Spinal cord (tissue), 10 donors: Measurements from ENCODE around the gene MVP. TPM values are rescaled to one million over a fixed set of nuclear protein-coding genes. Genes with fewer than 3 reads are reported as not detected.

Experiments
- DNase-seq, 6 donors: peaks; one replicate each; pipeline versions ENCODE4 v3.0.0 to v3.0.0-alpha.2; 2013 to 2015; ENCODE audit warnings: low spot score in 6 of 6, low read depth in 4 of 6
- H3K27ac ChIP-seq: one replicate; pipeline ENCODE4 v1.5.1; 2013; ENCODE audit warnings: low read depth, low read length, control low read depth
- H3K27me3 ChIP-seq: one replicate; pipeline ENCODE4 v1.6.1; 2013; ENCODE audit warnings: low read length; ENCODE audit not compliant: control insufficient read depth, insufficient read depth
- H3K36me3 ChIP-seq: one replicate; pipeline ENCODE4 v1.6.1; 2013; ENCODE audit warnings: low read length; ENCODE audit not compliant: control insufficient read depth, insufficient read depth
- H3K4me1 ChIP-seq: one replicate; pipeline ENCODE4 v1.6.1; 2013; ENCODE audit warnings: low read length; ENCODE audit not compliant: control insufficient read depth, insufficient read depth
- H3K4me3 ChIP-seq: one replicate; pipeline ENCODE4 v1.5.1; 2013; ENCODE audit warnings: low read depth, low read length, control low read depth
- H3K9me3 ChIP-seq: one replicate; pipeline ENCODE4 v1.6.1; 2013; ENCODE audit warnings: low read length; ENCODE audit not compliant: control insufficient read depth, insufficient read depth
- WGBS: methylation state at CpG from one replicate; pipeline ENCODE4 v1.1.5; 2013; ENCODE audit warnings: missing lambda C conversion rate; ENCODE audit not compliant: insufficient coverage; 5-methylcytosine and 5-hydroxymethylcytosine counted together
- polyA plus RNA-seq, 2 donors: library from polyadenylated mRNA; unstranded; fragments of 120-200 nt; gene quantifications; one replicate each; pipeline ENCODE4 v1.2.1, GENCODE V29; 2013; ENCODE audit not compliant: insufficient read length in 2 of 2
- total RNA-seq, 2 donors: library from RNA; depleted of rRNA in 1 of 2; stranded (reverse); fragments of 120-200 nt in 1 of 2; fragments of >200 nt in 1 of 2; gene quantifications; one replicate each; pipeline versions ENCODE4 v1.2.3 to v1.2.4, GENCODE V29; 2013 to 2014
- donor health status: healthy.

The MVP gene
- total and polyA plus RNA-seq, 4 donors = 11.8 to 35.8 (median 17.6) TPM

DNA sequence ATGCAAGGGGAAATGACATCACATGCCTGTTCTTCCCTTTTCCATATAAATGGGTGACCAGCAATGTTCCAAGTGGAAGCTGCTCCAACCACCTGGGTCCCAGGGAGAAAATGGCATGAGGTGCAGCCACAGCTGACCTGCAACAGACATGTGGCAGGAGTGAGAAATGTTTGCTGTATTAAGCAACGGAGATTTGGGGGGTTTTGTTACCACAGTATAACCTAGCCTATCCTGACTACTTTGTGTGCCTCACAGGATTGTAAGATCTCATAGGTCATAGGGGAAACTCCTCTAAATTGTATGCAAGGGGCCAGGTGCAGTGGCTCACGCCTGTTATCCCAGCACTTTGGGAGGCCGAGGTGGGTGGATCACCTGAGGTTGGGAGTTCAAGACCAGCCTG lies 30.7 kb downstream of the MVP start:
- H3K36me3 ChIP-seq = peaks cover 7% of the 10 kb centered on the region

DNA sequence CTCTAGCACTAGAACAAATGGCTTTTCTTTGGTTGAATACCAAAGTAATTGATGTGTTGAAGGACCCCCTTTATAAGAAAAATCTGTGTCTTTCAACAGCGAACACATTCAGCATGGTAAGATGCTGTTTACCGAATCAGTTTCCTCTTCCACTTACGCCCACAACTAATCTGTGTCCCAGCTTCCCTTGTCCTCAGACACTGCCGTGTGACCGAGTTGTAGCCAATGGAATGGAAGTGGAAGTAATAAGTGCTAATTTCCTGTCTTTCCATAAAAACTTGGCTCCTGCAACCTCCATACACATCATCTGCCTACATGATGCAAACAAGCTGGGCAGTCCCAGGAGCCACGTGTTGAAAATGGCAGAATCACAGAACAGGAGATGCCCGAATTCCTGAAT lies 32.4 kb downstream of the MVP start:
- peak in 3 of 6 donors; percentile 7 to 53 (median 52) for DNase-seq
- no peaks in the 10 kb centered on the region for H3K4me1 ChIP-seq
- peaks cover 5% of the 10 kb centered on the region for H3K36me3 ChIP-seq
- WGBS = no CpG with 5 or more reads among the region's 7 CpGs
- peak overlapping the region; percentile 82 for H3K27ac ChIP-seq
- H3K9me3 ChIP-seq = no peaks in the 10 kb centered on the region
- no peaks in the 10 kb centered on the region for H3K27me3 ChIP-seq
- no peak overlapping the region for H3K4me3 ChIP-seq

More for the DNA sequence above, 30.7 kb downstream of the MVP start:
- Histone ChIP-seq H3K9me3 (no peaks in the 10 kb centered on the region), H3K27ac (no peak overlapping the region), H3K27me3 (no peaks in the 10 kb centered on the region), H3K4me1 (no peaks in the 10 kb centered on the region), H3K4me3 (no peak overlapping the region)
- DNase-seq = no peak
- WGBS = no CpG with 5 or more reads among the region's 3 CpGs

DNA sequence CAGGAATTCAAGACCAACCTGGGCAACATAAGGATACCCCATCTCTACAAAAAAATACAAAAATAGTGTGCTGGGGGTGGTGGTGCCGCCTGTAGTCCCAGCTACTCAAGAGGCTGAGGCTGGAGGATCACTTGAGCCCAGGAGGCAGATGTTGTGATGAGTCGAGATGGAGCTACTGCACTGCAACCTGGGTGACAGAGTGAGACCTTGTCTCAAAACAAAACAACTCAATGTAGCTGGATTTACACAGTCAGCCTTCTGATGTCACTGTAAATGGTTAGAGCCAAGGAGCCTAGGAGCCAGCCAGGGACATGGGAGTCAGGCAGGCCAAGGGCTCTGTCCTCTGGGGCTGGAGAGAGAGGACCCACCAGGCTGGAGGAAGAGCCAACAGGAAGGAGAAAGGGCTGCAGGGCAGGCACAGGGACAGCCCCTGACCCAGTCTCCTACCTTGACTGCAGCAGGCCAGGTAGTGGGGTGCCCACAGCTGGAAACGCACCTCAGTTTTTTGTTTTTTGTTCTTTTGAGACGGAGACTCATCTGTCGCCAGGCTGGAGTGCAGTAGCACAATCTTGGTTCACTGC lies 34.3 kb downstream of the MVP start:
- H3K4me3 ChIP-seq = no peak overlapping the region
- no peaks in the 10 kb centered on the region for H3K4me1 ChIP-seq
- H3K36me3 ChIP-seq = peaks cover 20% of the 10 kb centered on the region
- no peaks in the 10 kb centered on the region for H3K27me3 ChIP-seq
- no peak for DNase-seq
- no peak overlapping the region for H3K27ac ChIP-seq
- WGBS = 94% methylated on average over 5 of the region's 5 CpGs
- H3K9me3 ChIP-seq = no peaks in the 10 kb centered on the region

DNA sequence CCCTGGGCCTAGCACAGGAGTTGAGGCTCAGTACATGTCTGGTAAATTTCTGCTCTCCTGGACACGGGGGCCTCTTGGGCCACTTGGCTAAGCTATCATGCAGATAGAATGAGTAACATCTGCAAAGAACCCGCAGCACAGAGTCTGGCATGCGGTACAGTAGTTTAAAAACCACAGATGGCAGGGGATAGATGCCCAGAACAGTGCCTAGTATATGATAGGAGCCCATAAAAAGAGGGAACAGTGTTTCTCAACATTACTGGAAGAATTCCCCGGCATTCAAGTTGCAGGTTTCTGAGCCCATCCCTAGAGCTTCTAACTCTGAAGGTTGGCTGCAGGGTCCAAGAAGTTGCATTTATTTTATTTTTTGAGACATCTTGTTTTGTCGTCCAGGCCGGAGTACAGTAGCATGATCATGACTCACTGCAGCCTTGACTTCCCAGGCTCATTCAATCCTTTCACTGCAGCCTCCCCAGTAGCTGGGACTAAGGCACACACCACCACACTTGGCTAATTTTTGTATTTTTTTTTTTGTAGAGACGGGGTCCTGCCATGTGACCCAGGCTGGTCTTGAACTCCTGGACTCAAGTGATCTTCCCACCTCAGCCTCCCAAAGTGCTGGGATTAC lies 37.0 kb downstream of the MVP start:
- H3K27ac ChIP-seq = no peak overlapping the region
- H3K27me3 ChIP-seq = no peaks in the 10 kb centered on the region
- no peaks in the 10 kb centered on the region for H3K9me3 ChIP-seq
- peak in 2 of 6 donors; percentile 54 to 66 for DNase-seq
- WGBS = 77% methylated on average over 5 of the region's 7 CpGs
- H3K4me3 ChIP-seq = no peak overlapping the region
- peaks cover 37% of the 10 kb centered on the region for H3K36me3 ChIP-seq
- peaks cover 14% of the 10 kb centered on the region for H3K4me1 ChIP-seq

DNA sequence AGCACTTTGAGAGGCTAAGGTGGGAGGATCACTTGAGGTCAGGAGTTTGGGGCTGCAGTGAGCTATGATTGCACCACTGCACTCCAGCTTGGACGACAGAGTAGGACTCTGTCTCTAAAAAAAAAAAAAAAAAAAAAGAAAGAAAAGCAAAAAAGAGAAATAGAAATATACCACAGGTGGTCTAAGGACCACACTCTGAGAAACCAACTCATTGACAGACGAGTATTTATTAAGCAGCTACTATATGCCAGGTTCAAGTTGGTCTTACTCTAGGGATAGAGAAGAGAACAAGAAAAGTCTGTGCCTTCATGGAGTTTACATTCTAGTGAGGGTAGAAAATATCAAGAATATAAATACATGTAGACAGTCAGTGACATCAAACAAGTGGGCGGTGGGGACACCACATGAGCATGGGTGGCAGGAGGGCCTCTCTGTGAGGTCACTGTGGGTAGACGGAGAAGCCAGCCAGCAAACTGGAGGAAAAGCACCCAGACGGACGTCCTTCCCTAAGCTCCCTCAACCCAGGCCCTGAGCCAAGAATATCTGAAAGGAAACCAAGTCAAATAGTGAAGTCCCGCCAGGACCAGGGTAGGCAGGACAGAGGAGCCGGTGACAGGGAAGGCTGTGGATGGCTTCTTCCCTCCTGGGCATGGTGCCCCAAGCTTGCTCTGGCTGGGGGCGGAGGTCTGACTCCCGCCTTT lies 38.0 kb downstream of the MVP start:
- H3K27me3 ChIP-seq = no peaks in the 10 kb centered on the region
- H3K36me3 ChIP-seq = peaks cover 37% of the 10 kb centered on the region
- 82% methylated on average over 5 of the region's 10 CpGs for WGBS
- no peak overlapping the region for H3K4me3 ChIP-seq
- peaks cover 20% of the 10 kb centered on the region for H3K4me1 ChIP-seq
- peak in 1 of 6 donors; percentile 46 for DNase-seq
- no peaks in the 10 kb centered on the region for H3K9me3 ChIP-seq
- H3K27ac ChIP-seq = no peak overlapping the region

DNA sequence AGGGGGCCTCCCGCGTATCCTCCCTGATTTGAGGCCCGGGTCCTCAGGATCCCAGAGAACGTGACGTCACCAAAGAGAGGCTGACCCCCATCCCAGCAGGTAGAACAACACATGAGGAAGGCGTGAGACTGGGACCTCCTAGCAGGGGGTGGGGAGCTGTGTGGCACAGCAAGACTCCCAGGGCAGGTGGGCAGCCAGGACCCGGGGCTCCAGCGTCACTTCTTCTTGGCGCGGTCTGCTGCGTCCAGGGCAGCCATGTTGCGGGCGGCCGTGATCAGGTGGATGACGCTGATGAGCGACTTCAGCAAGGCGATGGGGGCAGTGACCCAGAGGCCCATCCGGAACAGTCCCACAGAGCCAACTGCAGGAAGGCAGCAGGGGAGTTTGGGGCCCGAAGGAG lies 38.7 kb downstream of the MVP start:
- Histone ChIP-seq H3K27ac (no peak overlapping the region), H3K4me3 (no peak overlapping the region), H3K36me3 (peaks cover 37% of the 10 kb centered on the region), H3K9me3 (no peaks in the 10 kb centered on the region), H3K4me1 (peaks cover 26% of the 10 kb centered on the region), H3K27me3 (no peaks in the 10 kb centered on the region)
- WGBS = 96% methylated on average over 16 of the region's 19 CpGs
- DNase-seq = no peak

DNA sequence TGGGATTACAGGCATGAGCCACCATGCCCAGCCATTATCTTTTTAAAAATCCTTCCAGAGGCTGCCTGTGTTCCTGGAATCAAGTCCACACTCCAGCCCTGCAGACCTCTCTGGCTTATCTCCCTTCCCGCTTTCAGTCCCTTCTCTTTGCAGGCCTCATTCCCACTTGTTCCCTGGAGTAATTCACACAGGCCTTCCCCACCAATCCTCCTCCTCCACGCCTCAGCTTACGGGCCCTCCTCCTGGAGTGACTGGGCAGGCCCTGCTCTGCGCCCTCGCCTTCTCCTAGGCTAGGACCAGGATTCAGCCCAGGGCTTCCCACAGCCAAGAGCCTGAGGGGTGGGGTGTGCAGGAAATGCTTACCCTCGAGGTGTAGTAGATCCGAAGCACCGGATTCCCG lies 40.0 kb downstream of the MVP start:
- WGBS = 93% methylated on average over 8 of the region's 9 CpGs
- peaks cover 29% of the 10 kb centered on the region for H3K4me1 ChIP-seq
- no peak overlapping the region for H3K27ac ChIP-seq
- peaks cover 37% of the 10 kb centered on the region for H3K36me3 ChIP-seq
- no peaks in the 10 kb centered on the region for H3K9me3 ChIP-seq
- no peak overlapping the region for H3K4me3 ChIP-seq
- no peak for DNase-seq
- no peaks in the 10 kb centered on the region for H3K27me3 ChIP-seq

DNA sequence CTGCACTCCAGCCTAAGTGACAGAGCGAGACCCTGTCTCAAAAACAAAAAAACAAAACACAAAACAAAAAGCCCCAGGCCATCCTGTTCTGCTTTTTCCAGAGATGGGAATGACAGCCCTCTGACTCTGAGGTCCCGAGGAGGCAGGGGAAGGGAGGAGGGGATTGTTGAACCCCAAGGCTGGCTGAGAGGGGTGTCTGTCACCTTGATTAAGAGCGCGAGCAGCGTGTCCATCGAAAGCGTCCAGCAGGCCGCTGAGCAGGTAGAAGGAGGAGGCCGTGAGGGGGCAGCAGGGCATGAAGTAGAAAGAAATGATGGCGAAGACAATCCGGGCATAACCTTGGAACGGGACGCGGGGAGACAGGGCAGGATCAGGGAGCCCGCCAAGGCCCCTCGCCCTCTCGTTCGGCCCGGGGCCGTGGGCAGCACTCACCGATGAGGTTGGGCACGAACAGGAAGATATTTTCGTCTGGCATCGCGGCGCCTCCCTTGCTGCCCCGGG lies 42.2 kb downstream of the MVP start:
- Histone ChIP-seq H3K27me3 (no peaks in the 10 kb centered on the region), H3K9me3 (no peaks in the 10 kb centered on the region), H3K4me1 (peaks cover 29% of the 10 kb centered on the region), H3K27ac (no peak overlapping the region), H3K36me3 (peaks cover 35% of the 10 kb centered on the region), H3K4me3 (peak overlapping the region; percentile 79)
- peak in 1 of 6 donors; percentile 56 for DNase-seq
- 0% methylated on average over 26 of the region's 27 CpGs for WGBS

DNA sequence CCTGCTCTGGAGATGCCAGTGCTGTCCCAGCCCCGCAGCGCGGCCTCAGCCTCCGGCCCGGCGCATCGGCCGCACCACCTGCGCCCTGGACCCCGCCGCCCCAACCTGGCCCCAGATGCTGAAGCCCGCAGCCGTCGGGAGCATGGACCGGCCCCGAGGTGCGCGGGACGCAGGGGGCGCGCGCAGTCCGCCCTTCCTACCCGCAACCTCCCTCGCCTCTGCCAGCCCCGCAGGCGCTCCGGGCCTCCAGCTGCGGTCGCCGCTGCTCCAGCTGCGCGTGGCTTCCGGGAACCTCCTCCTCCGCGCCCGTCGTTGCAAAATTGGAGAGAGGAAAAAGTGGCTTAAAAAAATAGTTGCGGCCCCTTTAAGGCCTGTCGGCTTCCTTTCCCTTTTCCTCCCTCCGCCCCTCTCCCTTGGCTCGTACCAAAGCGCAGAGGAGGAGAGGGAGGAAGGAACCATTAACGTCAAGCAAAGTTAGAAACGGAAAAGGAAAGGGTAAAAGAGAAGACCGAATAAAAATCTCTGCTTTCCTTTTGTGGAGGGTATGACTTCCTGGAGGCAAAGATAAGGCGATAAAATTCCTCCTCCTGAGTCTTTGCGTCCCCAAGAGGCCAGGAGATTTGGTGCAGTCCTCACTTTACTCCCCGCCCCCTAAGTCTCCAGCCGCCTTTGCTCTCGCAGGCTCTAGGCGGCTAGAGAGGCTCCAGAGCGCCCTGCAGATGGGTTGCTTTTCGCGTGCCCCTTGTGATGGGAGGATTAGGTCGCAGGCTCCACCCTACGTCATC lies 42.8 kb downstream of the MVP start, which contains the start of gene CDIPT:
Gene CDIPT (minus strand): TSS at position 343 of the 785 bp plus-strand sequence. CDS start 369 bp downstream, outside the sequence.
- H3K27me3 ChIP-seq = no peaks in the 10 kb centered on the region
- 0% methylated on average over 19 of the region's 57 CpGs for WGBS
- H3K4me3 ChIP-seq = peak within 1 kb of the TSS; percentile 79
- no peaks in the 10 kb centered on the region for H3K9me3 ChIP-seq
- DNase-seq = peak; percentile 93 to 99 (median 96)
- peaks cover 29% of the 10 kb centered on the region for H3K4me1 ChIP-seq
- peak within 1 kb of the TSS; percentile 92 for H3K27ac ChIP-seq
- H3K36me3 ChIP-seq = peaks cover 31% of the 10 kb centered on the region
